ENCODE results near the gene NOSIP. TPM values are rescaled to one million over a fixed set of nuclear protein-coding genes. Genes with fewer than 3 reads are reported as not detected.

NOSIP gene
- total RNA-seq, 1 donor from 2014 or later, result 51.3 TPM

DNA sequence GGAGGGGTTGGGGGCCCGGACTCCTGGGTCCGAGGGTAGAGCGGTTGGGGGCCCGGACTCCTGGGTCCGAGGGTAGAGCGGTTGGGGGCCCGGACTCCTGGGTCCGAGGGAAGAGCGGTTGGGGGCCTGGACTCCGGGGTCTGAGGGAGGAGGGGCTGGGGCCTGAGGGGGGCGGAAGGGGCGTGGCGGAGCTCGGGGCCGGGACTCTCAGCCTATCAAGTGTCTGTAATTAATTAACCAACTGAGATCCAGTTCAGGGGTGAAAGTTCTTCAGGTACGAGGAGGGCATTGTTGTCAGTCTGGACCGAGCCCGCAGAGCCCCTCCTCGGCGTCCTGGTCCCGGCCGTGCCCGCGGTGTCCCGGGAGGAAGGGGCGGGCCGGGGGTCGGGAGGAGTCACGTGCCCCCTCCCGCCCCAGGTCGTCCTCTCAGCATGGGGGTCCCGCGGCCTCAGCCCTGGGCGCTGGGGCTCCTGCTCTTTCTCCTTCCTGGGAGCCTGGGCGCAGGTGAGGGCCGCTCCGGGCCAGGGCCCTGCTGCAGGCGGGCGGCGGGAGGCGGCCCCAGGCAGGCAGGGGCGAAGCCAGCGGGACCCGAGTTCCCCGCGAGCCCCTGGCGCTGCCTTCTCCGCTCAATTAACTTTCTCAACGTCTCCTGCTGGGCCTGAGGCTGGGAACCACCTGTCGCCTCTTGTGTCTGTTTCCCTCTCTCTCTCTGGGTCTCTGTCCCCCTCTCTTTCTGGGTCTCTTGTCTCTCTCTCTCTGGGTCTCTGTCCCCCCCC, 67.2 kb downstream of the NOSIP start:
- peak; percentile 52 for DNase-seq (ENCODE audit: low read depth)

DNA sequence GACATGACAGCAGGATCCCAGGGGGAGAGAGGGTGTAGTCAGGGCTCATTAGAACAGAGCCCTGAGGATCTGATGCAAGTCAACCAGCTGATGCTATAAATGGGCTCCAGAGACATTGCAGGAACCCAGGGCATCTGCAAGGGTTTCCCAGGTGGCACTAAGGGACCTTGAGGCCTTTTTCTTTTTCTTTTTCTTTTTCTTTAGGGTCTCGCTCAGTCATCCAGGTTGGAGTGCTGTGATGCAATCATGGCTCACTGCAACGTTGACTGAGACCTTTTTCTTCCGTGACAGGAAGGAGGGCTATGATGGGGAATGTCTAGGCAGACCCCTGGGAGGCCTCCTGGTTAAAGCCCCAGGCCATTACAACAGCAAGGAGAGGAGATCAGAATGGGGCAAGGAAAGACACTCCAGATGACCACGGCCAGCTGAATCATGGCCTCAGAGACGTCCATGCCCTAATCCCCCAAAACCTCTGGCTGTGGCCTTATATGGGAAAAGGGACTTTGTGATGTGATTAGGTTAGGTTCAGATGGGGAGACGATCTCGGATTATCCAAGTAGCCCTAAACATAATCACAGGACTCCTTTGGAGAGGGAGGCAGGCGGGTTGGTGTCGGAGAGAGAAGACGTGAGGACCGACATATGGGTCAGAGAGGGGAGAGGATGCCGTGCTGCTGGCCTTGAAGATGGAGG, 72.4 kb downstream of the NOSIP start:
- no peak for DNase-seq (ENCODE audit: low read depth)

GRCh38 chr19:49506575-49507105, 73.7 kb downstream of the NOSIP start:
- DNase-seq (ENCODE audit: low read depth), result peak; percentile 48

Other genes with a start within 250 kb of the NOSIP start
- gene CD37, start 245.2 kb downstream of the NOSIP start, total RNA-seq, result not detected in 2 replicates
- gene TEAD2, start 218.1 kb downstream of the NOSIP start, total RNA-seq, result 43.8 and 45.3 TPM in 2 replicates
- 0.36 and 2.4 TPM in 2 replicates for gene DKKL1, start 216.7 kb downstream of the NOSIP start, total RNA-seq
- gene KASH5, start 192.3 kb downstream of the NOSIP start, total RNA-seq, result not detected in 2 replicates
- gene PTH2, start 157.1 kb downstream of the NOSIP start, total RNA-seq, result not detected in 2 replicates
- not detected in 2 replicates for gene GFY, start 155.2 kb downstream of the NOSIP start, total RNA-seq
- 0.05 and 0.31 TPM in 2 replicates for gene SLC17A7, start 139.0 kb downstream of the NOSIP start, total RNA-seq
- 53.7 and 59.3 TPM in 2 replicates for gene PIH1D1, start 128.7 kb downstream of the NOSIP start, total RNA-seq
- gene ALDH16A1, start 127.3 kb downstream of the NOSIP start, total RNA-seq, result 14.4 and 17.3 TPM in 2 replicates
- gene FLT3LG, start 106.3 kb downstream of the NOSIP start, total RNA-seq, result 2.6 and 3.4 TPM in 2 replicates
- 1,470 and 1,688 TPM in 2 replicates for gene RPL13A, start 92.9 kb downstream of the NOSIP start, total RNA-seq
- gene RPS11, start 84.1 kb downstream of the NOSIP start, total RNA-seq, result 1,718 and 2,274 TPM in 2 replicates
- 111 and 122 TPM in 2 replicates for gene FCGRT, start 67.9 kb downstream of the NOSIP start, total RNA-seq
- 102 and 136 TPM in 2 replicates for gene RCN3, start 52.6 kb downstream of the NOSIP start, total RNA-seq
- gene PRRG2, start 760 bp upstream of the NOSIP start, total RNA-seq, result 0.16 TPM in 1 of 2 replicates, not detected in the other
- gene PRR12, start 10.6 kb upstream of the NOSIP start, total RNA-seq, result 3.2 and 4.4 TPM in 2 replicates
- 29.8 and 42.1 TPM in 2 replicates for gene RRAS, start 59.6 kb upstream of the NOSIP start, total RNA-seq
- 26.9 and 33.8 TPM in 2 replicates for gene SCAF1, start 61.7 kb upstream of the NOSIP start, total RNA-seq
- gene IRF3, start 85.3 kb upstream of the NOSIP start, total RNA-seq, result 34.7 and 35.8 TPM in 2 replicates
- gene BCL2L12, start 85.4 kb upstream of the NOSIP start, total RNA-seq, result 11.4 and 11.8 TPM in 2 replicates
- gene PRMT1, start 96.7 kb upstream of the NOSIP start, total RNA-seq, result 528 and 584 TPM in 2 replicates
- 0.99 and 1.3 TPM in 2 replicates for gene ADM5, start 109.0 kb upstream of the NOSIP start, total RNA-seq
- 1.4 and 1.7 TPM in 2 replicates for gene CPT1C, start 110.6 kb upstream of the NOSIP start, total RNA-seq
- not detected in 2 replicates for gene TSKS, start 182.8 kb upstream of the NOSIP start, total RNA-seq
- gene AP2A1, start 186.4 kb upstream of the NOSIP start, total RNA-seq, result 83.2 and 102 TPM in 2 replicates
- gene FUZ, start 232.7 kb upstream of the NOSIP start, total RNA-seq, result 22.6 and 26.7 TPM in 2 replicates
- gene MED25, start 237.7 kb upstream of the NOSIP start, total RNA-seq, result 22.7 and 40.1 TPM in 2 replicates

Measured in myocyte (in vitro differentiated cells).